GM11168 (cell line): Measurements from ENCODE around the gene GRID1.

Source experiments
- in situ Hi-C: fragments of 300-500 bp; cut with MboI; formaldehyde crosslinking; loops from one replicate; pipeline ENCODE4 v1.12.0; 2022; ENCODE audit warnings: low sequenced_read_pairs; ENCODE audit not compliant: unreplicated experiment

The GRID1 gene

DNA sequence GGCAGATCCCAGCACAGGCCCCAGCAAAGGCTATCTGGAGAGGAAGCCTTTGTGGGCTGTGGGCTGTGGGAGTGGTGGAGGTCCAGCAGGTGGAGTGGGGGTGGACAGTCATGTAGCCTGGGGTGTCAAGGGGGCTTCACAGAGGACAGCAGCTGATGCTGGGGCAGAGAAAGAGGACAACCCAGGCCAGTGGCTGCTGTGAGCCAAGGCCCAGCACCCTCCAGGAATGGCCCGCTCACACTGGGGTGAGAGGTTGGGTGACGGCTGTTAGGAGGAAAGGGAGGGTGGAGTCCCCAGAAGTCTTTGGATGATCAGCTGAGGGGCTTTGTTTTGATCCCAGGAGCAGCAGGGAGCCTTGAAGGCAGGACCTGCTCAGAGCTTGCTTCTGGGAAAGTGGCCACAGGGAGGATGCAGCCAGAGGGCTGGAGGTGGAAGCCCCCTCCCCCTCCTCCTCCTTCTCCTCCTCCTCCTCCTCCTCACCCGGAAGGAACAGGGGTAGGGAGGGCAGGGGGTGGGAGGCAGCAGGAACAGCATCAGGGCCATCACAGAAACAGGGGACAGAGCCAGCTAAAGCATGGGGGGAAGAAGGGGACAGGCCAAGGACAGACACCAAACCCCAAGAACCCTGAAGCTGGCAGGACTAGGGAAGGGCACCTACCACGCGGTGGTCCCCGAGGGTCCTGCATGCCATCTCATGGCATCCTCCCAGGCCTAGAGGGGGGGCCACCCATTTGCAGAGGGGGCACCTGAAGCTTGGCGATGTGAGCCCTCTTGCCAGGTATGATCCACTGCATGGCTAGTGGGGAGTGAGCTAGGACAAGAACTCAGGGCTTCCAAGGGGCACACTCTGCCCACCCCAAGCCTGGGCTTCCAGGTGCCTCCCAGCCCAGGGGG is 144.9 kb downstream of the GRID1 start:
- in situ Hi-C loops = no loop called here

DNA sequence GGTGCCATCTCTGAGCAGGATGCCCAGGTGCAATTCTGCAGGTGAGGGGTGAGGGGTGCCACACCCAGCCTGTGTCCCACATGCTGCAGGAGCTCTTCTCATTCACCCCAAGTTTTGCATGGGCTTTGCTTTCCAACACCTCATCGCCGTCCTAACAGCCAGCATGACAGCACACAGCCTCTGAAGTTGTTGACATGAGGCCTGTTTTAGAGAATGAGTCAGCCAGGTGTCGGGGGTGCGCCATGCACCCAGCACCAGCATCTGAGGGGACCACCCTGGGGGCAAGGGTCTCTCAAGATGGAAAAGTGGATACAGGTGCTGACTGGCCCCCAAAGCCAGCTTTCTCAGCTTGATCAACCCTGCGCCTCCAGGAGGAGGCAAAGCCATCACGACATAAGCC is 146.0 kb downstream of the GRID1 start:
- in situ Hi-C loops = no loop called here

DNA sequence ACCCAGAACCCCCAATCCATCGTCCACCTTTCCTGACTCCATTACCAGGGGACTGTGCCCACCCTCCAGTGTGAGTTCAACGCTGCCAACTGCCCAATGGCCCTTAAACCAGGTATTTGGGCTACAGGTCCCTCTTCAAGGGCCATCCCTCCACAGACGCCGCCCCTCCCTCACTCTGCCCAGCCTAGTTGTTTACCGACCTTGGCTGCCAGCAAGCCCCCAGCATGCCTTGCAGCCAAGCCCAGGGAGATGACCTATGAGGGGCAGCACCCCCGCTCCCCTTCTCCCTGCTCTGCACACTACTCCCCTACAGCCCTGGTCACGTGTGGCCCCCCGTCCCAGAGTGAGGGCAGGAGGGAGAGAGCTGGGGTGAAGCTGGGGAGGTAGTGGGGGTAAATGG is 147.3 kb downstream of the GRID1 start:
- in situ Hi-C loops = no loop called here

DNA sequence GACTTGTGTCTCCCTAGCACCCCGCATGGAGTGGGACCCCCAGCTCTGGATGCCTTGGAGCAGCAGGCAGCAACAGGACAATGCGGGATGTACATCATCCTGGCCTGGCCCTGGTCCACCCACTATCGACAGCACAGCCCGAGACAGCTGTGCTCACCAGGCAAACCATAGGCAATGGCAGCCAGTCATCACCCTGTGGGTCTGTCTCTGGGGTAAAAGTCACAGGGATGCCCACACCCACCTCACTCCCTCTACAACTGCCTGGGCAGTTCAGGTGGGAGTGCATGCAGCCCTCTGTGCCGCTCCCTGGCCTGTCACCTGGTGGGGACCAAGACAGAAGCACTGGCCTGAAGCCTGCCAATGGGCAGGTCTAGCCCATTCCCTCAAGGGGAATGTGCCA is 147.8 kb downstream of the GRID1 start:
- in situ Hi-C loops = no loop called here

DNA sequence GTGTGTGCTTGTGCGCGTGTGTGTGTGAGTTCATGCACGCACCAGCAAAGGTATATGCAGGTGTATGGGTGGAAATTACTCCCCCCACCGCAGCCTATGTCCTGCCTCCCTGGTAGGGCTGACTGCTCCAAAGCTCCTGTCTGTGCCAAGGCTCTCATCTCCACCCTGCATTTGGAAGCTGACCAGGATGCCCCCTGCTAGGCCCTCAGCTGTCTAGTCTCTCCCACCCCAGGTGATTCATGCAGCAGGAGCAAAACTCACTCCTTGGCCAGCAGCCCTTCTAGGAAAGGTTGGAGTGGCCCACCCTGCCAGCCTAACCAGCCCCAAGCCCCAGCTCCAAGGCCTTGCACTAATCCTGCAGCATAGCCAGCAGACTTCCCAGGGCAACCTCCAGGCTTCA is 148.4 kb downstream of the GRID1 start:
- in situ Hi-C loops = no loop called here

DNA sequence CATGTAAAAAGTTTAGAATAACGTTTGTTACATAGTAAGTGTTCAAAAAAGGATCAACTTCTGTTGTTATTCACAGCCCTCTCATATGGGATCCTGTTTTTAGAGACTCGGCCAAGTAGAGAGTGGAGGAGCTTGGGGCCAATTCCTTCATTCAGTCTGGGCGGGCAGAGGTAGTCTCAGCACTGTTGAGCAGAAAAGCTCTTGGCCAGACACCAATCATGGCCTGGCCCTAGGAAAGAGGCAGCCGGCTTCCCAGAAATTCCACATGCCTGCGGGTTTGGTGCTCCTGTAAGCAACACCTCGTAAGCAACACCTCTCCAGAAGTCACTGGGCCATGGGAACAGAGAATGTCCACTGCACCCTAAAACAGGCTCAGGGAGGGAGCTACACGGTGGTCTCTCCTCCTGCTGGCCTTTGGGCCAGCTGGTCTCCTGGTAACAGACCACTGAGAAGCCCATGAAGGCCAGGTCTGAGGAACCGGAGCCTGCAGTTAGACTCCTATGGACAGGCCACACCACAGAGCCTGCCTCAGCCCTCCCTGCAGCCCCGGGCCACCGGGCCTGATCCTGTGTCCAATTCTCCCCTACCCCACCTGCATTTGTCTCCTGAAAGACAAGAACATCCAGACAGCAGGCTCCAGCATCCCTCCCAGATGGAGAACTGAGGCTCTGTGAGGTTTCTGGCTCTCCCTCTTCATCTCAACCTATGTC is 149.1 kb downstream of the GRID1 start:
- in situ Hi-C loops = no loop called here

DNA sequence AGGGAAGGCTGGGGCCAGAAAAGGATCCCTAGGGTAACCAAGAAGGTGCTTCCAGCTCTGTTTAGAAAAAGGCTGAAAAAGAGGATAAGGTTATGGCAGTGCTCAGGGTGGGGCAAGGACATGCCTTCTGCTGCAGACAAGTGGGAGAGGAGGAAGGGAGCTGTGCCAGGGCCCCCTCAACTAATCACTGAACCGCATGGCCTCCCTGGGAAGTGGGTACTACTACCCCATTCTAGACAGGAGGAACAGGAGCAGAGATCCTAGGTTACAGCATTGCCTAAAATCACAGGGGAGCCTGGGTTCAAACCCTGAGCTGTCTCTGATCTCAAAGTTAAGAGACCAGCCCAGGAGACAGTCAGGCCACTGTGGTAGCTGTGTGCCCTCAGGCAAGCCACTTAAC is 149.7 kb downstream of the GRID1 start:
- in situ Hi-C loops = no loop called here

DNA sequence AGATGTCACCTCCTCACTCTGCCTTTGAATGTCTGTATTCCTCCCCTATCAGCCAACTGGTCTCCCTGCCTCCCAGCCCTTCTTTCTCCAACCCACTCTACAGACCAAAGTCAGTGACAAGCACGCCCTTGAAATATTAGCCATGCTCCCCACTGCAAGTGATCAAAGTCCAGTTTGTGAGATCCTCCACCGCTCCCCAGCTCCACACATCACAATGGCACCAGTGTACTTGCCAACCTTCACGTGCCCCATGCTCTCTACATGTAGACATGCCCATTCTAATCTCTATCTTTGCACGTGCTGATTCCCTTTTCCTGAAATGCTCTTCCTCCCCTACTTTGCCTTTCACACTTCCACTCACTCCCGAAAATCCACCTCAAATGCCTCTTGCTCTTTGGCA is 150.9 kb downstream of the GRID1 start:
- in situ Hi-C loops = no loop called here

DNA sequence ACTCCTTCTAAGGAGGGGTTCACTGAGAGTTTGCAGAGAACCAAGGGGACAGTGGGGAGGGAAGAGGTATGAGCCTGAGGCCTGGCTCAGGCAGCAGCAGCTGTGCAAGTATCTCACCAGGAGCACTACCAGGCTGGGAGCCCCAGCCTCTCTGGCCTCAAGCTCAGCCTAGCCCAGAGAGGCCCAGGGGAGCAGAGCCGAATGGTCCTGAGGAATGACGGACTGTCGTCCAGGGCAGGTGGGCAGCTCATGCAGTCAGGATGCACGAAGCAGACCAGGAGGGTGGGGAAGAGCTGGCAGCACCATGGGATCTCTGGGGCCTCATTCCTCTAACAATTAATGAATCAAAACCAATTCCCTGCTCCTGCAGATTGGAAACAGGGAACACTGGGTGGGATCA is 151.5 kb downstream of the GRID1 start:
- in situ Hi-C loops = no loop called here

DNA sequence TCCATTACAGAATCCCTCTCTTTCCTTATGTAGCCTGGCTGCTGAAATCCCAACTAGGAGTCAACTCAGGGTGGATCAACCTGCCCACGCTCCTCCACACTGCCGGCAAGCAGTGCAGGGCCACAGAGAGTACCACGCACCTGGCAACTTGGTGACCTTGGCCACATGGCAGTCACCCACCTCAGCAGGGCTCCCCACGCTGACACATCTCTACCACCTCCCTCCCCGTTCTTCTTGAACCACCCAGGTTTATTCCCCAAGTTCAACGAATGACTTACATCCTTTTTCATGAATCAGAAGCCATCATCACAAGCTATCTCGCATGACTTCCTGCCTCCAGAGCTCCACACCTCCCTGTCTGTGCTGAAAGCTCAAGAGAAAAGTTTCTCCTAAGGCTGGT is 153.4 kb downstream of the GRID1 start:
- in situ Hi-C loops = no loop called here

DNA sequence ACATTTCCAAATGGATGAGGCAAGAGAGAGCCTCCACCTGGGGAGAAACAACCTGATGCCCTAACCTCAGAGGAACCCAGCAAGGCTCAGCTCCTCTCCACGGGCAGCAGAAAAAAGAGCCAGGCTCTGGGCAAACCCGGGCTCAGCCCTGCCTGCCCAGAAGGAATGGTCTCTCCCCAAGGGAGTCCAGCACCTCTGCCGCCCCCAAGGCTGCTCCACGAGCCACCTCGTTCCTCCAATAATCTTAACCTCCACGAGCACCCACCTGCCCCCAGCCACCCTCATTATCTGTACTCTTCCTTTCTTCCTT is 154.2 kb downstream of the GRID1 start:
- in situ Hi-C loops = no loop called here

DNA sequence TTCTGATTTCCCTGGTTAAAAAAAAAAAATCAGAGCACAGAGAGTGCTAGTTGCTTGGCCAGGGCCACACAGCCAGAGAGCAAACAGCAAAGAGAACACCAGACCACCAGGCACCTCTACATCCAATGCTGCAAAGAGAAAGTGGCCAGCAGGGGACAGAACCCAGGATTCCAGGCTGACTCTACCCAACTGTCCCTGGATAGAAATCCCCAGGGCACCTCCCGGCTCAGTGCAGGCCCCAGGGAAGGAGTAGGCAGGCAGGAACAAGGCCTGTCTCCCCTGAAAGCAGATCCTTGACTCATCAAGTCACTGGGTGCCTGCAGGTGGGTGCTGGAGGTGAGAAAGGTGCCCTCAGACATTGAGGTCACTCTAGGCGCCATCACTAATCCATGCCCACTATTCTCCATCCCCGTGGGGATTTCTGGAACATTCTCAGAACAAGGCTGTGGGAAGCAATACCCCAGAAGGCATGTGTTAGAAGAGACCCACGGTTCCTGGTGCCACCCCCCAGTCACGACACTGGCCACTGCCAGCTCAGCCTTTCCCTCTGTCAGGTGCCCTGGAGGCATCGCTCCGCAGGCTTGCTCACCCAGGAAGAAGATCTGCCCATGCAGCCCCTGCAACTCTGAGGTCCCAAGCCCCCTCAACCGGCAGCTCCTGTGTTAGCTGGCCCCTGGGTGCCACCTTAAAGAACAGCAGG is 154.8 kb downstream of the GRID1 start:
- in situ Hi-C loops = no loop called here

DNA sequence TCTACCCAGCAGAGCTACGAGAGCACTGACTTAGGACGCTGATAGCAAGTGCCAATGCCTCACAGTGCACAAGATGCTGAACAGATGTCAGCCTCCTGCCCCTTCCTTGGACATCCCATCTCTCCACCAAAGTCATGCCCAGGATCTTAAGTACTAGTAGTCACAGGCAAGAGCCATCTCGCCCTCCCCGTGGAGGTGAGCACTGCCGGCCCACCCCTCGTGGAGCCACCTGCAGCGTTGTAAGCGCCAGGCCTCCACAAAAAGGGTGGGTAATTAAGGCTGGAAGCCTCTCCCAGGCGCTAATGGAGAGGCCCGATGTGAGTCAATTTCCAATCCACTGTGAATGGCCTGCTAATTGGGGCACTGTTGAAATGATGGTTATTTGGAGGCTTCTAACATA is 156.2 kb downstream of the GRID1 start:
- in situ Hi-C loops = no loop called here

DNA sequence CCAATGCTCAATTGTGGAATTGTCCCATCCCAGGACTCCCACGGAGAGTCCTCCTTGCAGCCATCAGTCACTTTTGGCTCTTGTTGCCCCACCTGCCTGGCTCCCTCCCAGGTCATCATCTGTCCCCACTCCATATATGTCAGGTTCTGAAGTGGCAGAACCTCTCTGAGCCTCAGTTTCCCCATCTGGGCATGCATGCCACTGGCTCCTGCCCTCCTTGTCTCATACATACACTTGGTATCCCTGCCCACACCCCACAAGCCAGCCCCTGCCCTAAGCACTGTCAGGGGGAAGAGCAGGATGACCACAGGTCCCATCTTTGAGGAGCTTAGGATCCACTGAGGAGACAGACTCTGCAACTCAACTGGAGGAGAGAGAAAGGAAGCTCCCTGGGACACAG is 156.9 kb downstream of the GRID1 start:
- in situ Hi-C loops = no loop called here

DNA sequence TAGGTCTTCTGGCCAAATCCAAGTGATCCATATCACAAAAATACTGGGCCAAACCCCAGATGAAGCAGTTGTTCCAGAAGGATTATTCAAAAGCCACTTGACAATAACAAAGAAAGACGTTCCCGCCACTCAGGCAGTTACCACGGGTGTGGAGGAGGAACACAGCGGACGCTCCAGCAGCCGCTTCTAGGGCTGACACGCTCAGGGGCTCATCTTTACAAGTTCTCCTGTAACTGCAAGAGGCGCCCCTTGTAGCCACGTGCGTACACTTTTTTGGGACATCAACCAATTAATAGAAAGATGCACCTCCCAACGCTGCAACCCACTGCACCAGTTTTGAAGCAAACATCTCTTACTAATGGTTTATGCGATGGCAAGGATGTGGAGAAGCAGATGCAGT is 159.4 kb downstream of the GRID1 start:
- in situ Hi-C loops = no loop called here

DNA sequence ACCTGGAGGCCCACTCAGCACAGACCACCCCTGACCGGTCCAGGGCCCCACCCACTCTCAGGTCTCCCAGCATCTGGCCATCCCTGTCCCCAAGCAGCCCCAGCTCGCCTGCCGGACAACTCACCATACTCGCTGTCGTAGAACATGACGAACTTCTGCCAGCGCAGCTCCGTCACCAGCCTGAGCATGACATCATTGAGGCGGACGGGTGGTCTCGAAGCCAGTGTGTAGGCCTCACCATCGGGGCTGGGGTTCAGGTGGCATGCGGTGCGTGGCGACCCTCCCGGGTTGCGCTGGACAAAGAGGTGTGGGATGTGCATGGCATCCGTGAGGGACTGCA is 160.4 kb downstream of the GRID1 start:
- in situ Hi-C loops = no loop called here

DNA sequence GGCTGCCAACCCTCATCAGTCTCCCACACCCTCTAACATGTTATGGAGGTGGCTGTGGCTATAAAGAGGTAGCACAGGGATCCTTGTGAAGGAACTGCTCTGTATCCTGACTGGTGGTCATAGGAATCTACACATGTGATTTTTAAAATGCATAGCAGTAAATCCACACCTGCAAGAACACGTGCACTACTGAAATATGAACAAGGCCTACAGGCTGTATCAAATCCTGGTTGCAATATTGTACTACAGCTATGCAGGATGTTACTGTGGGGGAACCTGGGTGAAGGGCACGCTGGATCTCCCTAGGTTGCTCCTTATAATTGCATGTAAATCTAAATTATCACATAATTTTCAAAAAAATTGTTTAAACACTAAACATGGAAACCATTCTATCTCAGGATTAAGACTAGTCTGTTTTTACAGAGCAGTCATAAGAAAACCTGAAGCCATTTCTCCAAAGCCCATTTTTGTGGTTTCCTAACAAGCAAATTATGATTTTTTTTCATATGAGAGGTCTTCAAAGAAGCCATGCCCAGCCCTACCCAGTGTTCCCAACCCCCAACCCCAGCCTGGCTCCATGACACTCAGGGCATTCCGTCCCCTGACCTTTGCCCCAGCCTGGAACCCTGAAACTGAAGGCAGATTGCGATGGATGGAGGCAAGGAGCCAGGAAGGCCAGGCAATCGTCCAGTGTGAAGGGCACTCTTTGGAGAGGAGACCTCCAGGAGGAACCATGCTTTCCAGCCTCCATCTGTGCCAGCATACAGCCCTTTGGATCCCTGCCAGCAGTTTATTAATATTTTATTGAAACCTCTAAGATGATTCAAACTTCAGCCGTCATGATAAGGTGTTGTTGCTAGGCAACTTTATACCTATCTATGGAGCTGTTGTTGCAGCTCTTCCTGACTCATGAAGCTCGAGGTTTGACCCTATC is 161.0 kb downstream of the GRID1 start:
- in situ Hi-C loops = no loop called here

DNA sequence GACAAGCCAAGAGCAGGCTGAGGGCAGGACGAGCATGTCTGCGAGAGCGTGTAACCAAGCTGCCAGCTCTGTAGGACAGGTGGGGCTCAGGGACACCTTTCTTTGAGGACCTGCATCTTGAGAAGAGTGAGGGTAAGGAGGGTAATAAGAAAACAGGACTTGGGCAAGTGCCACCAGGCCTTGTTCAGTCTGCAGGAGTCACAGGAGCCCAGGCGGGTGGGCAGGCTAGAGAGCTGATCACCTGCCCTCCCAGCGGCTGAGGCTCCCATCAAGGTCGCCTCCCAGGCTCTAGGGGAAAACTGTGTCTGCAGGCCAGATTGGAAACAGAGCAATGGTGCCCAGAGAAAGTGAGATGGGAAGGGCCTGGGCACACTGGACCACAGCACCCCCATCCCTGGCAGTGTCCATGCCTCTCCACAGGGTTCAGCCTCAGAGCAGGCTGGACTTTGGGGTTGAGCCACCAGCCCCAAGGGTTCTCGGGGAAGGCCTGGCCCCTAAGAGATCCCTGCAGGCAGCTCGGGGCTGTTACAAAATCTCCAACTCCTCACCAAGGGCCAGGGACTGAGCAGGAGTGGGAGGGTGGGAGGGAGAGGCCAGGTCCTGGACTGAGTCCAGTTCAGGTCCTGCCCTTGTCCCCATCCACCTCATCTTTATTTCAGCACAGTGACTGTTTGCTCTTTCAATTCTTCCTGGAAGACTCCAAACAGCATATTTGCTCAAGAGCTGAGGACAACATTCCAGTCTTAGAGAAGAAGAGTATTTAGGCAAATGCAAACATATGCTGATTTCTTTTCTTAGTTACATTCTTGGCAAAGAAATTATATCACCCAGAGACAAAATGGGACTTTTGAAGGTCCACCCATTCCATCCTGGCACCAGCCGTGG is 161.9 kb downstream of the GRID1 start:
- in situ Hi-C loops = no loop called here

DNA sequence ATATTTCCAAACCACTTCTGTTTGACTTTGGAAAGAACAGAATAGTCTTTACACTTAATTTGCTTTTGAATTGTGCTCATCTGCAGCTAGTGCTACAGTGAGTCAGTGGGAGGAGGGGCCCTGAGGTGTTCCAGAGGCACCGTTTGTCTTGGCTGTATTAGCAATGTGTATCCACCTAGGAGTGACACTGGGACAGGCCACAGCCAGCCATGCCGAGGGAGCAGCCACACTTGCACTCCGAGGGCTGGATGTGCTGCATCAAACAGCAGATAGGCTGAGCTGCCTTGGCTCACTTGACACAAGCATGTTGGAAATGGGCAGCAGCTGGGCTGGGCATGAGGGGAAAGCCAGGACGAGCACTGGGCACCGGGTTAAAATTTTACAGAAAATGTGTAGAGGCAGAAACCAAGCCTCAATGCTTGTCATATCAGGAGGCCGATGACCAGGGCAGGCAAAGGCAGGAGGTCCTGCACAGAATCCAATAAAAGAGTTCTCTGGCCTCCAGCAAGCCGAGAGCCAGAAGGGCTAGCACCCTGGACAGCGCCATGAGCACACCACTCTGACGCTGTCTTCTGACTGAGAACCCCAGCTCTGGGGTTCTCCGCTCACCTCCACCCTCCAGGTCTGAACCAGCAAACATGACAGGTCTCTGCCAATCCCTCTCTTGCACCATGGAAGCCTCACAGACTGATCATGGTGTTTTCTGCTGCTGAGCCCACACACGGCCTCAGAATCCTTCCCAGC is 163.3 kb downstream of the GRID1 start:
- in situ Hi-C loops = no loop called here
